GM18508 (cell line): ENCODE results near the gene RNLS.

Experiments
- ATAC-seq: cut with Tn5 transposase; IDR thresholded peaks from one replicate; pipeline ENCODE4 v1.9.1; 2021; ENCODE audit warnings: moderate number of reproducible peaks; ENCODE audit not compliant: insufficient read depth, unreplicated experiment

Gene RNLS

GRCh38 chr10:88455831-88456230 lies 127.3 kb downstream of the RNLS start:
- ATAC-seq = no peak

- no peak for ATAC-seq
Measured at GRCh38 chr10:88450201-88450600, 132.9 kb downstream of the RNLS start.

- ATAC-seq = no peak
Measured at GRCh38 chr10:88442716-88443115, 140.4 kb downstream of the RNLS start.

GRCh38 chr10:88440541-88440940 lies 142.6 kb downstream of the RNLS start:
- no peak for ATAC-seq

GRCh38 chr10:88439932-88440331 lies 143.2 kb downstream of the RNLS start:
- no peak for ATAC-seq

- ATAC-seq = no peak
Measured at GRCh38 chr10:88437411-88437810, 145.7 kb downstream of the RNLS start.

GRCh38 chr10:88433565-88434186 lies 149.4 kb downstream of the RNLS start:
- ATAC-seq = no peak

GRCh38 chr10:88431103-88431502 lies 152.0 kb downstream of the RNLS start:
- ATAC-seq = no peak

- ATAC-seq = no peak
Measured at GRCh38 chr10:88428976-88429375, 154.1 kb downstream of the RNLS start.

- no peak for ATAC-seq
Measured at GRCh38 chr10:88428442-88428841, 154.7 kb downstream of the RNLS start.

GRCh38 chr10:88427024-88427423 lies 156.1 kb downstream of the RNLS start:
- no peak for ATAC-seq

GRCh38 chr10:88424881-88425280 lies 158.2 kb downstream of the RNLS start:
- ATAC-seq = no peak

- no peak for ATAC-seq
Measured at GRCh38 chr10:88423732-88424131, 159.4 kb downstream of the RNLS start.

- ATAC-seq = no peak
Measured at GRCh38 chr10:88421590-88421989, 161.5 kb downstream of the RNLS start.

- no peak for ATAC-seq
Measured at GRCh38 chr10:88418871-88419270, 164.2 kb downstream of the RNLS start.

GRCh38 chr10:88417387-88418030 lies 165.6 kb downstream of the RNLS start:
- ATAC-seq = no peak

GRCh38 chr10:88416801-88417200 lies 166.3 kb downstream of the RNLS start:
- no peak for ATAC-seq

GRCh38 chr10:88415533-88416130 lies 167.5 kb downstream of the RNLS start:
- no peak for ATAC-seq

- no peak for ATAC-seq
Measured at GRCh38 chr10:88413412-88413811, 169.7 kb downstream of the RNLS start.

- no peak for ATAC-seq
Measured at GRCh38 chr10:88411772-88412349, 171.3 kb downstream of the RNLS start.

- ATAC-seq = no peak
Measured at GRCh38 chr10:88409824-88410223, 173.3 kb downstream of the RNLS start.
